HG02588 (cell line): ENCODE data around the gene OR4C13.
"Not testable (repeated sequence)": the region's sequence is repeated elsewhere in the genome, so short reads cannot be mapped to it uniquely, and the experiment has no call there.

Experiments used
- ATAC-seq: cut with Tn5 transposase; IDR thresholded peaks from one replicate; pipeline ENCODE4 v1.9.1; 2021; ENCODE audit warnings: mild to moderate bottlenecking, moderate library complexity; ENCODE audit not compliant: unreplicated experiment

The OR4C13 gene

DNA sequence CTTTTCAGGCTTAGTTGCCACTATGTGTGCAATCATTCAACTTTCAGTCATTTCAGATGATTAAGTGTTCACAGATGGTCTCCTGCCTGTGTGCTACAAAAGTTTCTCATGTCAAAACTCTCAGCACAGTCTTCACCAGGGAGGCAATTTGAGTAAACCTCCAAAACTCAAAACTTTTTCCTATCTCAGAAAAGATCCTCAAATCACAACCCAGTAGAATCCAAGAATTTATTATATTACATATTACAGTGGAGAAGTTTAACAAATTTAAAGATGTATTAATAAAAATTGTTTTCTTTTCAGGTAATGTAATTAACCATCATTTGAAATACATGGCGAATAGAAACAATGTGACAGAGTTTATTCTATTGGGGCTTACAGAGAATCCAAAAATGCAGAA is at the start of gene OR4C13:
OR4C13 (plus strand) TSS at position 301 of the 400 bp plus-strand sequence; CDS start at position 333, 32 bp downstream.
- no peak for ATAC-seq

GRCh38 chr11:49911516-49911915 is 40.7 kb upstream of the OR4C13 start:
- ATAC-seq = not testable (repeated sequence)

DNA sequence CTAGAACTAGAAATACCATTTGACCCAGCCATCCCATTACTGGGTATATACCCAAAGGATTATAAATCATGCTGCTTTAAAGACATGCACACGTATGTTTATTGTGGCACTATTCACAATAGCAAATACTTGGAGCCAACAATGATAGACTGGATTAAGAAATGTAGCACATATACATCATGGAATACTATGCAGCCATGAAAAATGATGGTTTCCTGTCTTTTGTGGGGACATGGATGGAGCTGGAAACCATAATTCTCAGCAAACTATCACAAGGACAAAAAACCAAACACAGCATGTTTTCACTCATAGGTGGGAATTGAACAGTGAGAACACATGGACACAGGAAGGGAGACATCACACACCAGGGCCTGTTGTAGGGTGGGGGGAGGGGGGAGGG is 3.5 kb upstream of the OR4C13 start:
- ATAC-seq = not testable (repeated sequence)

DNA sequence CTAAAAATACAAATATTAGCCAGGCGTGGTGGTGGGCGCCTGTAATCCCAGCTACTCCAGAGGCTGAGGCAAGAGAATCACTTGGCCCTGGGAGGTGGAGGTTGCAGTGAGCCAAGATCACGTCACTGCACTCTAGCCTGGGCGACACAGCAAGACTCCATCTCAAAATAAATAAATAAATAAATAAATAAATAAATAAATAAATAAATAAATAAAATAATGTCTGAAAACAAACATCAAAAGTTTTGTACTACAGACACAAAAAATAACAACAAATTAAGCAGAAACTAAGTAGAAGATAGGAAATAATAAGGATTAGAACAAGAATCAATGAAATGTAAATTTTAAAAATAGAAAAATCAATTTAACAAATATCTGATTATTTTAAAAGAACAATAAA is 21.2 kb downstream of the OR4C13 start:
- ATAC-seq = not testable (repeated sequence)

DNA sequence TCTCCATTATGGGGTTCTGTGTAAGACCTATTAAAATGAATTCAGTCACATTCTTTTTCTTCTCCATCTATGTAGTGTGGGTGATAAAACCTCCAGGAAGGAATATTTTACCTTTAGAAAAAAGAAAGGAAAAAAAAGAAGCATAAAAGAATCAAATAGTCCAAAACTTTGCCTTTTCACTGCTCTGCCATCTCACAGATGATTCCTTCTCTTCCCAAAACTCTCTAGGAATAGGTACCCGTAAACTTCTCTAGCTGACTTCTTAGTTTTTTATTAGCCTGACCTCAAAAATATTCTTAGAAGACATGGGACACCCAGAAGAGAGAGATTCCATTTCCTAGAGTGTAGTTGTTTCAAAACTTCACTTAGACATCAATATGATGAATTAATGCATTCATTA is 30.2 kb downstream of the OR4C13 start, which contains the start of gene OR4C12:
OR4C12 (minus strand) TSS at position 101 of the 400 bp plus-strand sequence; CDS start at position 67, 34 bp downstream.
- not testable (repeated sequence) for ATAC-seq

DNA sequence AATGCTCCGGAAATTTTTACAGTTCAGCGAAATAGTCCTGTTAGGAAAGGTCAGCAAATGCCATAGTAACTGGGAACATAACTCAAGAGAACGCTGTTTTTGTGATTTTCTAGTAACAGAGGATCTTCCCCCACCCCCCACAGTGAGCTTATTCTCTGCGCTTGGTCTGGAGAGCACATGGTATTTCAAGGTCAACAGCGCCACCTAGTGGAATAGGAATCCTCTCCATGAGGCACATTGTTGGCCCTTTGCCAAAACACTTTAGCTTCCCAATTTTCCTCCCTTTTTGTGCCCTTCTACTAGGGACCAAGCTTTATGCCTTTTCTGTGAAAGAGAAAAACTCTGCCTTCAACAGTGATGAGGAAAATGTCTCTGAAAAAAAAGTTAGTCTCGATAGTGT is 43.4 kb downstream of the OR4C13 start:
- no peak for ATAC-seq
